ENCODE results near the gene IDH3A.

IDH3A gene

DNA sequence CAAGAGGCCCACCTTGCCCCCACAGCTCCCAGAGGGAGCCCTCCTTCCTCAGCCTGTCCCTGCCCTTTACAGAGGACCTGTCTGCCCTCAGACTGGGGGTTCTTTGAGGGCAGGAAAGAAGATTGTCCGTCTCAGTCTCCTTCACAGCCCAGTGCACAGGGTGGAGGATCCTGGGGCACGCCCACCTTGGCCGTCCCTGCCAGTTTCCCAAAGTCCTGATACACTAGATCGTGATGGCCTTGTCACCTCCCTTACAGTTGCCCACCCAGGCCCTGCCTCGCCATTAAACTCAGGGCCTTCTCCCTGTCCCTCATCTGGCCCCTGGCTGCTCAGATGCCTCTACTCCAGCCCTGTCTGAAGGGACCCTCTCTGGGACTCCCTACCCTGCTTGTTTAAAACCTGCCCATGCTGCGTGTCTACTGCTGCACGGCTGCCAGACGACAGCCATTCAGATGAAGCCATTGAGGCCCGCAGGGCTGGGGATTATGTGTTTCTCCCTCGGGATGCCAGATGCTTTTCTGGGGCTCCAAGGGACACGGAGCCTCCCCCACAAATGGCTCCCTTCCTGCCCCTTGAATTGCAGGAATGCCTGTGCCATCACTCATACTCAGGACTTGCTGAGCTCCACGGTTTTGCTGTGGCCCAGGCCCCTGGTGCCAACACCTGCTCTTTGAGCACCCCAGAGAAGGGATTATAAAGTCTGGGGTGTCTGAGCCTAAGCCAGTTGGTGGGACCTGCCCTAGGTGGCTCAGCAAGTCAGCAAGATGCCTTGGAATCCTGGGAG, 57.4 kb downstream of the IDH3A start:
- no peak overlapping the region for H3K4me3 ChIP-seq (ENCODE audit: low read depth, low read length)
- no peaks in the 10 kb centered on the region for H3K9me3 ChIP-seq
- H3K36me3 ChIP-seq, result no peaks in the 10 kb centered on the region
- DNase-seq, result no peak
- TF ChIP-seq CTCF (IDR thresholded peaks at IDR 0.05; ENCODE audit: low read depth, low read length), result no peak
- peaks cover 13% of the 10 kb centered on the region for H3K4me1 ChIP-seq
- no peaks in the 10 kb centered on the region for H3K27me3 ChIP-seq

GRCh38 chr15:78207110-78207458, 57.9 kb downstream of the IDH3A start:
- H3K27me3 ChIP-seq, result no peaks in the 10 kb centered on the region
- peaks cover 14% of the 10 kb centered on the region for H3K4me1 ChIP-seq
- no peaks in the 10 kb centered on the region for H3K9me3 ChIP-seq
- no peak for DNase-seq
- H3K4me3 ChIP-seq (ENCODE audit: low read depth, low read length), result no peak overlapping the region
- no peaks in the 10 kb centered on the region for H3K36me3 ChIP-seq
- TF ChIP-seq CTCF (IDR thresholded peaks at IDR 0.05; ENCODE audit: low read depth, low read length), result no peak

GRCh38 chr15:78207641-78208340, 58.6 kb downstream of the IDH3A start:
- TF ChIP-seq CTCF (IDR thresholded peaks at IDR 0.05; ENCODE audit: low read depth, low read length), result no peak
- no peak for DNase-seq
- H3K9me3 ChIP-seq, result no peaks in the 10 kb centered on the region
- H3K4me1 ChIP-seq, result peaks cover 18% of the 10 kb centered on the region
- no peaks in the 10 kb centered on the region for H3K27me3 ChIP-seq
- no peaks in the 10 kb centered on the region for H3K36me3 ChIP-seq
- no peak overlapping the region for H3K4me3 ChIP-seq (ENCODE audit: low read depth, low read length)

DNA sequence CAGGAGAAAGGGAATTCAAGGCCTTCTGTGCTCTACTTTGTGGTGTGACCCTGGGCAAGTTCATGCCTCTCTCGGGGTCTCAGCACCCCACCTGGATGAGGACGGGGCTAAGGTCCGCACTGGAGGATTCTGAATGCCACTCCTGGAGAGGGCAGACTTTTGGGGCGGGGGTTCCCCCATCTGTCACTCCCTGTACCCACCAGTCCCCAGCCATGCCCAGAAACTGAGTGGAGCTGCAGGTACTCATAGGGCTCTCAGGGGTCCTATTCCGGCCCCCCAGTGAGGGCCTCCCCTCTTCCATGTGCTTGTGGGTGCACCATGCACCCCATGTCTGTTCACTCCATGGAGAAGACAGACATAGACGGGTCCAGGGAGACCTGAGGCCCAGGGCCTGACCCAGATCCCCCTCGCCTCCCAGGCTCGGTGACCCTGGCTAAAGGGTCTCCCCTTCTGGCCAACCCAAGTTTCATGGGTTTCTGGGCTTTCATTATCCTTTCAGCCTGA, 59.2 kb downstream of the IDH3A start:
- no peaks in the 10 kb centered on the region for H3K9me3 ChIP-seq
- no peak overlapping the region for H3K4me3 ChIP-seq (ENCODE audit: low read depth, low read length)
- H3K4me1 ChIP-seq, result peaks cover 24% of the 10 kb centered on the region
- H3K36me3 ChIP-seq, result no peaks in the 10 kb centered on the region
- no peak for DNase-seq
- no peaks in the 10 kb centered on the region for H3K27me3 ChIP-seq
- TF ChIP-seq CTCF (IDR thresholded peaks at IDR 0.05; ENCODE audit: low read depth, low read length), result no peak

DNA sequence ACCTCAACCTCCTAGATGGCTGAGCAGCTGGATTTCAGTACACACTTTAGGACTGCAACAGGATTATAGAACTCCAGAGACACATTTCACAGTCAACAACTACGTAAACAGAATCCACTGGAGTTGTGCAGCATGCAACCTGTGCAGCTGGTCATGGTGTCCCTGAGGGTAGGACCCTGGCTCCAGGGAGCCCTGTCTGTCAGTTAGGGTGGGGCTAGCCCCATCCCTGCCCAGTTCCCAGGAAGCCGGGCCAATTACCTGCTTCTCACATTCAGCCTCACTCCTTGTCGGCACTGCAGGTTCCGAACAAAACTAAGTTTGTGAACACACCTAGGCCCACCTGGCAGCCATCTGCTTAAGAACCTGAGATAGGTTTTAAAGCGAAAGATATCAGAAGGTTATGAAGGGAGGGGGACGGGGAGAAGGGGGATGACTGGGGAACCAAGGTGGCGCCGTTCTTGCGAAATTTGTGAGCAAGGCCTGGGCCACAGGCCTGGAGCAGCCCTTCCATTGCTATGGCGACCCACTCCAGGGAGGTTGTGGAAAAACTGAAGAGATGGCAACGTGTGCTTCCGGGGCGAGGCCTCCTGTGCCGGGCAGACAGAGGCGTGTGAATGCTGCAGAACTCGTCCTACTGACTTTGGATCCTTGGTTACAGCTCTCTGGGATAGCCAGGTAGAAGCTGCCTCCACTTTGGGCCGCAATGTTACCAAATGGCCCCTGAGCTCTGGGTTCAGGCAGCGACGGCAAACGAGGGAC, 59.9 kb downstream of the IDH3A start:
- Histone ChIP-seq H3K9me3 (no peaks in the 10 kb centered on the region), H3K27me3 (no peaks in the 10 kb centered on the region), H3K36me3 (no peaks in the 10 kb centered on the region), H3K4me3 (ENCODE audit: low read depth, low read length) (no peak overlapping the region), H3K4me1 (peaks cover 20% of the 10 kb centered on the region)
- DNase-seq, result no peak
- TF ChIP-seq CTCF (IDR thresholded peaks at IDR 0.05; ENCODE audit: low read depth, low read length), result no peak
